A549 (cell line): ENCODE results near the gene ETFB. TPM values are rescaled to one million over a fixed set of nuclear protein-coding genes. Genes with fewer than 3 reads are reported as not detected.
"Not testable (repeated sequence)": the region's sequence is repeated elsewhere in the genome, so short reads cannot be mapped to it uniquely, and the experiment has no call there.

ENCODE experiments used
- ATAC-seq, 2 experiments: fragments of 200-7000 bp in 1 of 2; fragments of >200 bp in 1 of 2; cut with Nextera tagmentation in 1 of 2; cut with Tn5 transposase in 1 of 2; 3 replicates each; pipeline versions ENCODE4 v1.8.0 to v1.9.1; 2018 to 2020; ENCODE audit warnings: mild to moderate bottlenecking in 1 of 2, moderate library complexity in 1 of 2
- CTCF ChIA-PET: fragments of 300-600 bp; sonication (Branson Sonifier 250); formaldehyde crosslinking; extraction: SDS; loops from one replicate; lab custom pipeline; 2021; ENCODE audit warnings: antibody characterized with exemption, inconsistent platforms; lab: Yijun Ruan, JAX
- POLR2A ChIA-PET: fragments of 350-600 bp; formaldehyde crosslinking; extraction: SDS; loops from one replicate; lab custom pipeline; 2021; ENCODE audit warnings: antibody characterized with exemption, inconsistent platforms; lab: Yijun Ruan, JAX
- DNase-seq, 2 experiments: peaks; one replicate each; pipeline versions ENCODE4 v3.0.0 to v3.0.0-alpha.2; 2011 to 2016; ENCODE audit warnings: low read depth in 1 of 2, low spot score in 1 of 2
- FAIRE-seq: peaks from 2 replicates; lab custom pipeline; 2011; peaks lifted over from hg19 to GRCh38; lab: Jason Lieb, UNC
- H3K27ac ChIP-seq, 2 experiments: fragments of >200 bp; sonication (Bioruptor Twin); formaldehyde crosslinking; 3 replicates each; pipeline ENCODE4 v1.5.1; 2016 to 2017
- H3K4me1 ChIP-seq: fragments of >200 bp; sonication (Bioruptor Twin); formaldehyde crosslinking; 3 replicates; pipeline ENCODE4 v1.6.1; 2016
- H3K4me2 ChIP-seq: fragments of >200 bp; sonication (Bioruptor Twin); formaldehyde crosslinking; 3 replicates; pipeline ENCODE4 v1.6.1; 2016
- H3K4me3 ChIP-seq: fragments of >200 bp; sonication (Bioruptor Twin); formaldehyde crosslinking; 3 replicates; pipeline ENCODE4 v1.5.1; 2016
- H3K9me3 ChIP-seq: fragments of >200 bp; sonication (Bioruptor Twin); formaldehyde crosslinking; 3 replicates; pipeline ENCODE4 v1.6.1; 2016
- BHLHE40 ChIP-seq: IDR thresholded peaks from 2 replicates; pipeline ENCODE4 v1.6.1; 2012; ENCODE audit warnings: low read depth, low read length, inconsistent platforms
- CBX8 ChIP-seq: fragments of 200-600 bp; sonication (generic); IDR thresholded peaks from 2 replicates; pipeline ENCODE4 v1.6.1; 2016
- CEBPB ChIP-seq, 2 experiments: fragments of >200 bp in 1 of 2; sonication (Bioruptor Twin) in 1 of 2; formaldehyde crosslinking in 1 of 2; IDR thresholded peaks; 2 replicates each; pipeline ENCODE4 v1.6.1; 2012 to 2016
- CTCF ChIP-seq: fragments of >200 bp; sonication (Bioruptor Twin); formaldehyde crosslinking; IDR thresholded peaks from 3 replicates; pipeline ENCODE4 v1.5.1; 2016
- EHF ChIP-seq: fragments of 250-450 bp; sonication (Bioruptor Pico); IDR thresholded peaks from 2 replicates; pipeline ENCODE4 v1.5.0; 2020; ENCODE audit warnings: mild to moderate bottlenecking
- EHMT2 ChIP-seq: fragments of 200-600 bp; sonication (generic); IDR thresholded peaks from 2 replicates; pipeline ENCODE4 v1.6.1; 2016; ENCODE audit warnings: antibody characterized with exemption, low read depth, mild to moderate bottlenecking, moderate library complexity
- FOSB ChIP-seq: fragments of 250-450 bp; sonication (Bioruptor Pico); IDR thresholded peaks from 2 replicates; pipeline ENCODE4 v1.5.0; 2020; ENCODE audit warnings: mild to moderate bottlenecking, moderate library complexity
- GATA3 ChIP-seq: IDR thresholded peaks from 2 replicates; pipeline ENCODE4 v1.6.1; 2012; ENCODE audit warnings: borderline replicate concordance
- HOXA7 ChIP-seq: fragments of 250-450 bp; sonication (Bioruptor Pico); IDR thresholded peaks from 2 replicates; pipeline ENCODE4 v1.5.0; 2020; ENCODE audit warnings: mild to moderate bottlenecking, moderate library complexity
- HOXB13 ChIP-seq: fragments of 250-450 bp; sonication (Bioruptor Pico); IDR thresholded peaks from 2 replicates; pipeline ENCODE4 v1.5.0; 2020; ENCODE audit warnings: low read depth, mild to moderate bottlenecking, moderate library complexity
- KDM5A ChIP-seq: fragments of 200-600 bp; sonication (generic); IDR thresholded peaks from 2 replicates; pipeline ENCODE4 v1.6.1; 2016; ENCODE audit warnings: antibody characterized with exemption, mild to moderate bottlenecking
- MAX ChIP-seq: IDR thresholded peaks from 2 replicates; pipeline ENCODE4 v1.6.1; 2012
- NFE2L2 ChIP-seq: fragments of 150-350 bp; conservative IDR thresholded peaks from 2 replicates; pipeline ENCODE4 v1.6.1; 2014; ENCODE audit warnings: low read length
- RAD21 ChIP-seq, 2 experiments: fragments of >200 bp in 1 of 2; sonication (Bioruptor Twin) in 1 of 2; formaldehyde crosslinking in 1 of 2; IDR thresholded peaks in 1 of 2; conservative IDR thresholded peaks in 1 of 2; 2 replicates in 1 of 2; 3 replicates in 1 of 2; pipeline ENCODE4 v1.6.1; 2012 to 2018; ENCODE audit warnings: inconsistent platforms in 1 of 2
- REST ChIP-seq: fragments of 200-600 bp; sonication (generic); IDR thresholded peaks from 2 replicates; pipeline ENCODE4 v1.6.1; 2016; ENCODE audit warnings: antibody characterized with exemption, mild to moderate bottlenecking, moderate library complexity
- RNF2 ChIP-seq: fragments of 200-600 bp; sonication (generic); IDR thresholded peaks from 2 replicates; pipeline ENCODE4 v1.6.1; 2016; ENCODE audit warnings: low read depth, mild to moderate bottlenecking, antibody characterized with exemption, moderate library complexity, borderline replicate concordance
- TFCP2L1 ChIP-seq: fragments of 250-450 bp; sonication (Bioruptor Pico); IDR thresholded peaks from 2 replicates; pipeline ENCODE4 v1.5.0; 2021; ENCODE audit warnings: mild to moderate bottlenecking
- ZNF302 ChIP-seq: fragments of 250-450 bp; sonication (Bioruptor Pico); IDR thresholded peaks from 2 replicates; pipeline ENCODE4 v1.9.0; 2021; ENCODE audit warnings: inconsistent platforms, mild to moderate bottlenecking, moderate library complexity
- ZSCAN20 ChIP-seq: fragments of 250-450 bp; sonication (Bioruptor Pico); IDR thresholded peaks from 2 replicates; pipeline ENCODE4 v1.8.0; 2022; ENCODE audit warnings: mild to moderate bottlenecking, moderate library complexity
- WGBS: methylation state at CpG from one replicate; pipeline ENCODE4 v1.1.6; 2017; ENCODE audit errors: missing lambda C conversion rate; 5-methylcytosine and 5-hydroxymethylcytosine counted together
- polyA plus RNA-seq, 4 experiments: library from polyadenylated mRNA; depleted of rRNA in 3 of 4; stranded (reverse); fragments of >200 nt; fragmentation: RNase III in 1 of 4; extraction: RNeasy Plus Mini Kit Qiagen cat#74134 plus additional on column Dnase treatment in 1 of 4; gene quantifications; 2 replicates in 3 of 4; 3 replicates in 1 of 4; pipeline ENCODE4 v1.2.3, GENCODE V29; 2011 to 2017

Gene ETFB
- polyA plus RNA-seq, 2 of the 4 experiments (the other 2 are of a cell fraction) = 149 to 267 TPM

- ATAC-seq = no peak
- no peak for TF ChIP-seq KDM5A
- no peak for TF ChIP-seq BHLHE40
- no peak for TF ChIP-seq TFCP2L1 (CRISPR knock-in tag)
- TF ChIP-seq ZSCAN20 = no peak
- no peak for TF ChIP-seq RAD21 (conservative IDR thresholded peaks at IDR 0.05 in 1 of 2, IDR thresholded peaks at IDR 0.05 in 1 of 2)
- TF ChIP-seq, all 56 proteins: peak for 0
- WGBS = 61% methylated on average over 9 of the region's 9 CpGs
- no peak overlapping the region for H3K4me2 ChIP-seq
- no peak for FAIRE-seq
- no peak overlapping the region for H3K4me3 ChIP-seq
- ChIA-PET CTCF (interaction anchor here (0.6 to 1.3 kb wide), 4 partner anchors 20 to 282 kb away, joined by 3 to 5 read pairs (median 3); partner anchors contain the start of gene CLDND2), POLR2A (interaction anchor here (1.8 kb wide), 1 partner anchor 63 kb away, joined by 4 read pairs; no protein-coding TSS in a partner anchor)
- no peak for DNase-seq
- H3K4me1 ChIP-seq = no peaks in the 10 kb centered on the region
- H3K9me3 ChIP-seq = peaks cover 48% of the 10 kb centered on the region
- no peak overlapping the region for H3K27ac ChIP-seq
Measured at GRCh38 chr19:51402117-51402516, 35.9 kb upstream of the ETFB start.

GRCh38 chr19:51399936-51400335 is 33.7 kb upstream of the ETFB start:
- 55% methylated on average over 7 of the region's 7 CpGs for WGBS
- H3K27ac ChIP-seq, FAIRE-seq, DNase-seq, ATAC-seq, H3K4me1 ChIP-seq, H3K4me2 ChIP-seq, POLR2A ChIA-PET, H3K4me3 ChIP-seq: not testable (repeated sequence)
- CTCF ChIA-PET = interaction anchor here (0.6 to 3.2 kb wide), 9 partner anchors 11 to 378 kb away, joined by 3 to 14 read pairs (median 4); partner anchors contain the start of genes LIM2 and VSIG10L
- H3K9me3 ChIP-seq = peaks cover 40% of the 10 kb centered on the region

- ChIA-PET POLR2A (no interaction called here), CTCF (interaction anchor here (0.6 to 3.2 kb wide), 14 partner anchors 8 to 292 kb away, joined by 3 to 14 read pairs (median 4); partner anchors contain the start of genes LIM2 and VSIG10L)
- WGBS = 72% methylated on average over 5 of the region's 5 CpGs
- peaks cover 35% of the 10 kb centered on the region for H3K9me3 ChIP-seq
- DNase-seq (no peak), ATAC-seq (no peak), FAIRE-seq (no peak)
- peaks cover 7% of the 10 kb centered on the region; the same call in 2 of the 3 replicates for H3K4me1 ChIP-seq
- TF ChIP-seq REST = no peak
- TF ChIP-seq HOXA7 = no peak
- TF ChIP-seq NFE2L2 = no peak
- no peak for TF ChIP-seq GATA3
- no peak for TF ChIP-seq EHF
- TF ChIP-seq TFCP2L1 (CRISPR knock-in tag) = no peak
- no peak for TF ChIP-seq FOSB
- TF ChIP-seq MAX = no peak
- TF ChIP-seq HOXB13 (CRISPR knock-in tag) = no peak
- TF ChIP-seq RNF2 = no peak
- no peak for TF ChIP-seq CBX8
- TF ChIP-seq ZNF302 (CRISPR knock-in tag) = no peak
- TF ChIP-seq CTCF = no peak
- no peak for TF ChIP-seq CEBPB (IDR thresholded peaks at IDR 0.05)
- no peak for TF ChIP-seq KDM5A
- TF ChIP-seq EHMT2 = no peak
- H3K27ac ChIP-seq = no peak overlapping the region
- no peak overlapping the region for H3K4me2 ChIP-seq
- no peak overlapping the region for H3K4me3 ChIP-seq
Measured at GRCh38 chr19:51399231-51399630, 33.0 kb upstream of the ETFB start.
